OCI-LY1 (cell line): ENCODE data around the gene CEND1.
"Not testable (repeated sequence)": the region's sequence is repeated elsewhere in the genome, so short reads cannot be mapped to it uniquely, and the experiment has no call there.

Experiments
- EZH2 ChIP-seq: fragments of 200-600 bp; sonication (generic), shearing (Covaris generic); IDR thresholded peaks from 2 replicates; pipeline ENCODE4 v1.8.0; 2017; ENCODE audit warnings: borderline replicate concordance, mixed run types, mild to moderate bottlenecking, antibody characterized with exemption, low read length, moderate library complexity, mixed read lengths
- TF ChIP-seq, protein P1 (sequence below): fragments of 200-600 bp; sonication (generic), shearing (Covaris generic); IDR thresholded peaks from 2 replicates; pipeline ENCODE4 v1.5.1; 2017; ENCODE audit warnings: mild to moderate bottlenecking, antibody characterized with exemption, low read length, moderate library complexity, mixed read lengths

DNA sequence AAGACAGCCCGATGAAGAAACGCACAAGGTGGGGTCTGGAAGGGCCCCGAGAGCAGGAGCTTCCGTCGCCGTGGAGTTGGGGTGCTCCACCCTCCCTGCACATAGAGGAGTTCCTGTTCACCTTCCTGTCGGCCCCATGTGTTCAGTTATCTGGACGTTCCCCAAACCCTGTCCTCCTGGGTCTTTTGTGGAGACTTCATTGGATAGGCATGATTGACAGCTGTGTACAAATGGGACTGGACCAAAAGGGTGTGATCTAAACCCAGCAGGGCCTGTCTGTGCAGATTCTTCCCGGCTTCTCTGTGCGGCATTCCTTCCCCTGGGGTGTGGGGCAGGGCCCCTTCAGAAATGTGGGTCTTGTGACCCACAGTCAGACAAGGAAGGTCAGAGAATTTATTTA is 52.0 kb downstream of the CEND1 start:
- TF ChIP-seq, protein P1, sequence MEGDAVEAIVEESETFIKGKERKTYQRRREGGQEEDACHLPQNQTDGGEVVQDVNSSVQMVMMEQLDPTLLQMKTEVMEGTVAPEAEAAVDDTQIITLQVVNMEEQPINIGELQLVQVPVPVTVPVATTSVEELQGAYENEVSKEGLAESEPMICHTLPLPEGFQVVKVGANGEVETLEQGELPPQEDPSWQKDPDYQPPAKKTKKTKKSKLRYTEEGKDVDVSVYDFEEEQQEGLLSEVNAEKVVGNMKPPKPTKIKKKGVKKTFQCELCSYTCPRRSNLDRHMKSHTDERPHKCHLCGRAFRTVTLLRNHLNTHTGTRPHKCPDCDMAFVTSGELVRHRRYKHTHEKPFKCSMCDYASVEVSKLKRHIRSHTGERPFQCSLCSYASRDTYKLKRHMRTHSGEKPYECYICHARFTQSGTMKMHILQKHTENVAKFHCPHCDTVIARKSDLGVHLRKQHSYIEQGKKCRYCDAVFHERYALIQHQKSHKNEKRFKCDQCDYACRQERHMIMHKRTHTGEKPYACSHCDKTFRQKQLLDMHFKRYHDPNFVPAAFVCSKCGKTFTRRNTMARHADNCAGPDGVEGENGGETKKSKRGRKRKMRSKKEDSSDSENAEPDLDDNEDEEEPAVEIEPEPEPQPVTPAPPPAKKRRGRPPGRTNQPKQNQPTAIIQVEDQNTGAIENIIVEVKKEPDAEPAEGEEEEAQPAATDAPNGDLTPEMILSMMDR = not testable (repeated sequence)
- not testable (repeated sequence) for TF ChIP-seq EZH2
